HUDEP-2 (cell line): ENCODE results near the gene AMIGO1.

ENCODE experiments used
- DNase-seq, 76 experiments: peaks; one replicate each; lab custom pipeline; 2025; ENCODE audit not compliant: unreplicated experiment in 76 of 76; lab: John Stamatoyannopoulos, UW

Gene AMIGO1

GRCh38 chr1:109509176-109510134 lies at the start of gene AMIGO1:
Gene AMIGO1 (minus strand): TSS chr1:109509727. CDS start chr1:109508912, 815 bp downstream.
- DNase-seq, result peak in 25 of 76 experiments; percentile 7 to 42 (median 15)

- no peak for DNase-seq
These were observed 48.0 kb upstream of the AMIGO1 start for GRCh38 chr1:109557520-109557919.

GRCh38 chr1:109556563-109556962 lies 47.0 kb upstream of the AMIGO1 start:
- no peak for DNase-seq

- peak in 75 of 76 experiments; percentile 24 to 95 (median 88) for DNase-seq
These were observed 39.1 kb upstream of the AMIGO1 start, which contains the start of gene GNAI3 for GRCh38 chr1:109548321-109549267. Gene GNAI3 (plus strand): TSS chr1:109548615. CDS start chr1:109548721, 106 bp downstream.

GRCh38 chr1:109547463-109548320 lies 38.2 kb upstream of the AMIGO1 start:
- DNase-seq, result peak in 3 of 76 experiments; percentile 2 to 50 (median 4)

GRCh38 chr1:109546311-109547109 lies 37.0 kb upstream of the AMIGO1 start:
- DNase-seq, result peak in 72 of 76 experiments; percentile 21 to 88 (median 74)

GRCh38 chr1:109543988-109544735 lies 34.6 kb upstream of the AMIGO1 start:
- no peak for DNase-seq

- DNase-seq, result no peak
These were observed 33.9 kb upstream of the AMIGO1 start for GRCh38 chr1:109543283-109543987.

GRCh38 chr1:109542657-109543056 lies 33.1 kb upstream of the AMIGO1 start:
- no peak for DNase-seq

GRCh38 chr1:109541102-109541501 lies 31.6 kb upstream of the AMIGO1 start:
- no peak for DNase-seq

GRCh38 chr1:109539676-109540075 lies 30.1 kb upstream of the AMIGO1 start, which contains the start of gene GPR61:
Gene GPR61 (plus strand): TSS chr1:109539872. CDS start chr1:109543023, 3,151 bp downstream.
- no peak for DNase-seq

GRCh38 chr1:109538827-109539555 lies 29.5 kb upstream of the AMIGO1 start:
- DNase-seq, result no peak

- DNase-seq, result no peak
These were observed 28.1 kb upstream of the AMIGO1 start for GRCh38 chr1:109537450-109538178.

GRCh38 chr1:109535971-109536491 lies 26.5 kb upstream of the AMIGO1 start:
- no peak for DNase-seq

- DNase-seq, result no peak
These were observed 26.0 kb upstream of the AMIGO1 start for GRCh38 chr1:109535481-109535880.

- no peak for DNase-seq
These were observed 24.9 kb upstream of the AMIGO1 start for GRCh38 chr1:109534307-109534858.
